Activated CD4-positive, CD25-positive, alpha-beta regulatory T cell treated with anti-CD3 and anti-CD28 coated beads, Interleukin-2, amount 50 U/mL, for 16 hours (primary cell): ENCODE results near the gene TGM2.

Experiments
- DNase-seq: peaks from one replicate; pipeline ENCODE4 v3.0.0-alpha.2; 2020; ENCODE audit warnings: low read depth, low spot score

TGM2 gene

DNA sequence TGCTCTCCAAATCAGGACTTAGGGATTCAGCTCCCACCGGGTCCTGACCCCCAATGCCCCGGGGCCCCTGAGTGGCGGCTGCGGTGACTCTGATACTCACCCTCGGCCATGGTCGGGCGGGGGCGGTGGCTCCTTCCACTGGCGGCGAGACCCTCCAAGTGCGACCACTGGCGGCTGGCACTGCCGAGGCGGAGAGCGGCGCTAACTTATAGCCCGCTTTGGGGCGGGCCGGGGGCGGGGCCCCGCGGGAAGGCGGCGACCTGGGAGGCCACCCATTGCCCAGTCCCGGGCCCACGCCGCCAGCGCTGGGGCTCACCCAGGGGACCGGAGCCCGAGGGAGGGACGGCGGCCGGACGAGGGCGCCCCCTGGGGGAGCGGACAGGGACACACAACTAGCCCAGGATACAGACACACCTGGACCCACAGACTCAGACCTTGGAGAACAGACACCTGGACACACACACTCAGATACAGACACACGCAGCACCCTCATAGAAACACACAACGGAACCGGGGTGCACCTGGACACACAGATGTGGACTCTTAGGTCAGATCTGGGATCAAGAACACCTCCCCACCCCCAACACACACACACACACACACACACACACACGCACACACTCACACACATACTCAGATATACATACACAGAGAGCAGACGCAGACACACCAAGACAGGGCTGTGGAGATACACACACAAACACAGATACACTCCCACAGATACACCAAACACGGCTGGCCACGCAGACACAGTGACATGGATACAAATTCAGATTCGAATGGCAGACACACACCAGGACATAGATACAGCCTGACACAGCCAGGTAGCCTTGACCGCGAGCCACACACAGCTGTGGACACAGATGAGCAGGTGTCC is at the start of gene TGM2:
Gene TGM2, minus strand, starts transcription at position 182 of the 877 bp plus-strand sequence. Its CDS starts 72 bp downstream, at position 110.
- DNase-seq, result no peak

DNA sequence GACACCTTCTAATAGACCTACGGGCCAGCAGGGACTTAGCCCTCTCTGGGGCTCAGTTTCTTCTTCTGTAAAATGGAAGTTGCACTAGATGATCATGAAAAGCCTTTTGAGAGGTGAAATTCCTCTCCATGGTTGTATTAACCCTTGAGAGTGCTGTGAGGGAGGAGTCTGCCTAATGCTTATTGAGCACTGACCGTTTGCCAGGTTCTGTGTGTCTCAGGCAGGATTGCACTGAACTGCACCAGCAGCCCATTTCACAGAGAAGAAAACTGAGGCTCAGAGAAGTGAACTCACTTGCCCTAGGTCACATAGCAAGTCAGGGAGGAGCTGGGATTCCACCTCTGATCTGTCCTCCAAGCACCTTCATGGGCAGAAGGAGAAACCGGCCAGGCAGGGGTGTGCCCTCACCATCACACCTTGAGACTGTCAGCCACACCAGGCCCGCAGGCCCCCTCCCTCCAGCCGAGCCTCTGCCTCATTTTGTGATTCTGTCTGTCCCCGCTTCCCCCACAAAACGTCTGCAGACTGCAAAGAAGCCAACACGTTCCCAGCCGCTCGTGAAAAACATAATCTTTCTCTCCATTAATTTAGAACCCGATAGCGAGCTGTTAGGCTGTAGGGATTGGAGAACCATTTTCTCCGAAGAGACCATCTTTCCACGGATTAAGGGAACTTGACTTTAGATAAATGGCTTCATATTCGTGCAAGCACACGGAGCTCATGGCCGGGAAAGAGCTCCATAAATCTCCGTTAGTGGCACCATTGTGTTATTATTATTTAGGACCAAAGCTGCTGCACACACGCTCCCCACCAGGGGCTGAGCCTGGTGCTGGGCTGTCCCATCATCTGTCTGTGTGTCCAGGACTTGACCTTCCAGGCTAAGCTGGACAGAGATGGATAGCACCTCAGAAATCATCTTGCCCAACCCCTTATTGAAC is 49.5 kb upstream of the TGM2 start:
- no peak for DNase-seq

DNA sequence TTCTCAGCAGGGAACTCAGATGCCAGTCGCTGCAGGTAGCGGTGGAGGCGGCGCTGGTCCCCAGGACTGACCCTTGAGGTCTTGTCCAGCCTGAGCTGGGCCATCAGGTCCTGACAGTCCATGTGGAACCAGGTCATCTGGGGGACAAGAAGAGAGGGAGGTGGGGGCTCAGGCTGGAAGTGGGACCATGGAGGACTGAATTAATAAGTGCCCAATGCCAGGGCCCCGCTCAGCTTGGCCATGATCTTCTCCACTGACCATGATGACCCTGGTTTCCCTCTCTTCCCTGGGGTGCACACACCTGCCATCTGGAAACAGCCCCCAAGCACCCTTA is 48.5 kb upstream of the TGM2 start:
- DNase-seq, result no peak

DNA sequence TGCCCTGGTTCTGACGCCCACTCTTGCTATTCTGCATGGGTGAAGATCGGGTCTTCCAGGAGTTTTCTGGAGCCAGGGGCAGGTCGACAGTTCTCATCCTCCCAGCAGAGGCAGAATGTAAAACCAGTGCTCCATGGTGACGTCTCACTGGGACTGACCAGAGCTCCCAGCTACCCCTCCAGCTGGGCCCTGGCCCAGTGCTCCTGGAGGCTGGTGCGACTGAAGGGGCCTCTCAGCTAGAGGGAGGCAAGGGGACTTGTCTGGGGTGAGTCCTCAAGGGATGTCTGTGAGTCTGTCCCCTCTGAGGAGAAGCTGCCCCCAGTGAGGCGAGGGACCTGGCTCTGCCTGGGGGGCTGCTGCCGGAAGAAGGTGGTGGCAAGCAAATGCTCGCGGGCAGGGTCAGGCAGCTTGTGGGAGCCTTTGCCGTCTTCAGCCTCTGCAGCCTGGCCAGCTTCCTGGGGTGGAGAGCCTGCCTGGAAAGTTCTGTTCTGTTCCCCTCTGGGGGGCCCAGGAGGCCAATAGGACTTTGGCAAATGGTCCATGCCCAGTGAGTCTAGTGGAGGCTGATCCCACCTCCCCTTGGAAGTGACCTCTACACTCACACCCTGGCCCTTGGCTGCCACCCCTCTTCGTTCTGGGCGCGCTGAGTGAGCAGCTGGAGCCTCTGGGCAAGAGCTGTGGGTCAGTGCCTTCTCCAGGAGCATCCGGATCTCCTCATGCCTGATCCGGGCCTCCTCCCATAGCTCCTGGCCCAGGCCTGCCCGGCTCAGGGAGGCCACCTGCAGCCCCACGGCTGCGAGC is 47.9 kb upstream of the TGM2 start:
- DNase-seq, result no peak

DNA sequence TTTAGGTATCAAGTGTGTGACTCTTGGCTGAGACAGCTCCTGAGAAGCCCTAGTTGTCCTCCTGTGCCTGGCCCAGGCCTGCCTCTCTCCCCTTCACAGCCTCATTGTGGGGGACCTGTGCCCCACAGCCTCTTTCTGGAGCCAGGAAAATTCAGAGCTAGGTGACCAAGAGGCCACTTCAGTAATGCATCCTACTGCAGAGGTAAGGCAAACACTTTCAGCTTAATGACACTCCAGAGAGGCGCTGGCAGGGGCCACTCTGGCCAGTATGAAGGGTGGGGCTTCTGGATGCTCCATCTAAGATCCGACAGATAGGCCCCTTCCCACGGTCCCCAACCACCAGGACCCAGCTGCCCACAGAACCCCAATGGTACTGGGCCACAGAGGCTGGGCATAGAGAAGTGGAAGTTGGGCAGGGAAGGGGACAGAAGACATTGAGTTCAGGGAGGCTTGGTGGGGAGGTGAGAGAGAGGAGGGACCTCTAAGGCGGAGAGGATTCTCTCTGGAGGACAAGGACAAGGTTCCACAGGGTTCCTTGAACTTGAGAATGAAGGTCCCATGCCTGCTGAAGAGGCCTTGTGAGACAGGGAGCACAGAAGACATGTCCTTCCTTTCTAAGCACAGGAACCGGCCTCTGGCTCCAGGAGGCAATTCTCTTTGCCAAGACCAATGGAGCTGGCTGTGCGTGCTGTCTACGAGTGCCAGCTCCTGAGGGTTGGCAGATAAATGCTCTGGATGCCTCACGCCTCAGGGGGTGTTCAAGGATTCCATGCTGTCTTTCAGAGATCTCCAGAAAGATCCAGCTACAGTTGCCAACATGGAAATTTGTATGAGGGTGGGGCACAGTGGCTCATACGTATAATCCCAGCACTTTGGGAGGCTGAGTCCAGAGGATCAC is 46.4 kb upstream of the TGM2 start:
- DNase-seq, result no peak

DNA sequence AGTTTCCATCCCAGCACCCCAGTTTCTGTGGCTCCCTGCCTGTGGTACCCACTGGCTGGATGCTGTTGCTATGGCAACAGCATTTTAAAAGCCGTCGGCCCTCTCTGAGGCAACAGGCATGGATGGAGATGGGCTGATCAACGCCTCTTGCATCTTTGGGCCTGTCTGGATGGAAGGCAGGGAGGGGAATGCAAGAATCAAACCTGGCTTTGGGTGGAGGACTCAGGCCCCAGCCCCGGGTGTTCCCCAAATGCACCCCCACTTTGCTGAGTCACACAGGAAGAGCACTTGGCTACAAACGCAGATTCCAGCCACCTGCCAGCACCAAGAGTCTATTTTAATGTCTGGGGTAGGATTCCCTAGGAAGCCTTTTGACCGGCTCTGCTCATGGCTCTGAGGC is 45.7 kb upstream of the TGM2 start:
- DNase-seq, result no peak

DNA sequence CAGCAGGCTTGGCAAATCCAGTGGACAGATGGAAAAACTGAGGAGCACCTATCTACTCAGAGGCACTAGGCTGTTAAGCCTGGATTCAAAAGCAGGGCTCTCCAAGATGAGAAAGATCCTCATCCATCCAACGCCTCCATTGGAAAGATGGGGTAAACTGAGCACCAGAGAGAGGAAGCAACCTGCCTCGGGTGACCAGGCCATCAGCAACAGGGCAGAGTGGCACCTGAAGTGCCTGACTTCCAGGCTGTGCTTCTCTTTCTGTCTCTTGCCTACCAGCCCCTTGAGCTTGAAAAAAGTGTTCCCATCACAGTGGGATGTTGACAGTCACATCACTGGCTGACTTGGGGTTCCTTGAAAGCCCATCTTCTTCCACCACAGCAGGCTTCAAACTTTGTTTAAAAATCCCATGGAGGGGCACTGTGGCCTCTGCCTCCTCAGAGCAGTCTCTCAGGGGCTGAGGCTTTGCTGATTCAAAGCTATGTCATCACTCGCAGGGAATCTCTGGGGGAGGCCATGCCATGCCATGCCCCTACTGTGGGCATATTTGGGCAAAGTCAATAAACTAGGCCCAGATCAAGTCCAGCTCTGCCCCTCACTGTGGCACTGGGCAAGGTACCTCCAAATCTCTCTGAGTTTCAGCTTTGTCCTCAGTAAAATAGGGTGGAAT is 44.8 kb upstream of the TGM2 start:
- DNase-seq, result no peak

DNA sequence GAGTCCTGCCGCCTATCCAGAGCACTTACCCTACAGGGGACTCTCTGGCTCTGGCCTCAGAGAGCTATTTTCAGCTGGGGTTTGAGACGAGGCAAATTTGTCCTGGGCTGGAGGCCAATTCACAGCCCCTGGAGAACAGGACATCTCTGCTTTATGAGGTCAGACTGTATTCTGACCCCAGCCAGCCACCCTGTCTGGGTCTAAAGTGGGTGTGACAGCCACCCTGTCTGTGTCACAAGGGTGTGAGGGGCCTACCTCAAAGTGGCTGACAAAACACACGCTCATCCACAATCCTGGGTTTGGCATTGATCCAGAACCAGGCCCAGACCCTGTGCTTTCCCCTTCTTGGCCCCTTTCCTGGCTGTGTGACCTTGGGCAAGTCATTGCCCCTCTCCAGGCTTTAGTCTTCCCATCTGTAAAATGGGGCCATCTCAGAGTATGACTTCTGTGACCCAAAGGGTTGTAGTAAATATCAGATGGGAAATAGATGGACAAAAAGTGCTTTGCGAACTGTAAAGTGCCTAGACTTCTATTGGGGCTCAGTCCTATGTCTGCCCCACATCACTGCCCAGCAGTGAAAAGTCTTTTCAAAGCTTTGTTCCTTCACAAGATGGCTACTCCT is 44.1 kb upstream of the TGM2 start:
- no peak for DNase-seq

DNA sequence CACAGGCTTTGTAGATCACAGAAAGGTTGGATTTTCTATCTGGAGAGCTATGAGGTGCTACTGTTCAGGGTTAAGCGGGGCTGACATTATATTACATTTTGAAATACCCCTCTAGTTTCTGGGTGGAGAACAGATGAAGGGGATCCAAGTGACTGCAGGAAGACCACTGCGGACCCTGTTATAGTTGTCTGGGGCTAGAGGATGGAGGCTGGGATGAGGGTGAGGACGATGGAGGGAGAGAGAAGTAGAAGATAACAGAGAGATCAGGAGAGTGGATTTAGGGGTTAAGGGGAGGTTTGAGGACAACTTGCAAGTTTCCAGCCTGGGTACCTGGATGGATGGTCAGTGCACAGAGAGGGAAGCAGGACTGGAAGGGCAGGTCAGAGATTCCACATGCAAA is 43.5 kb upstream of the TGM2 start:
- DNase-seq, result no peak

DNA sequence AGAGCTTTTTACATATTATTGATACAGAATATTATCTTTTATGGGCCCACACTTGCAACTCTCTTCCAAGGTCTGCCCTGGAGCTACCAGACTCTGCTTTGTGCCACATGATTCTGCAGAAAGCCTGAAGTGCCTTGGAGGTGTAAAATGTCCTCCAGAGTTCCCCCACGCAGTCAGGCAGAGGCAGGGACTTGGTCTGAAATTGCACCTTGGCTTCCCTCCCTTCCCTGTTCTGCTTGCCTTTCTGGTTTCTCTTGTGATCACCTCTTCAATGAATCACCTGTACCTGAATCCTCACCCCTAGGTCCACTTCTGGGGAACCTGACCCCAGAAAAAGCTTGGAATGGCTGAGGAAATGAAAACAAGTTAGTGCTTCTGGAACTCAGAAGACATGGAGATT is 43.0 kb upstream of the TGM2 start:
- no peak for DNase-seq

DNA sequence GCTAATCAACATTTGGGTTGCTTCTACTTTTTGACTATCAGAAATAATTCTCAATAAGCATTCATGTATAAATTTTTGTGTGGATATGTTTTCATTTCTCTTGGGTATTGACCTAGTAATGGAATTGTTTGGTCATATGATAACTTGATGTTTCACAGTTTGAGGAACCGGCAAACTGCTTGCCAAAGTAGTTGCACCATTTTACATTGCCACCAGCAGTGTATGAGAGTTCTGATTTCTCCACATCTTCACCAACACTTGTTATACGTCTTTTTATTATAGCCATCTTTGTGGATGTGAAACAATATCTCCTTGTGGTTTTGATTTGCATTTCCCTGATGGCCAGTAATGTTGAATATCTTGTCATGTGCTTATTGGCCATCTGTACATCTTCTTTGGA is 42.6 kb upstream of the TGM2 start:
- DNase-seq, result no peak

DNA sequence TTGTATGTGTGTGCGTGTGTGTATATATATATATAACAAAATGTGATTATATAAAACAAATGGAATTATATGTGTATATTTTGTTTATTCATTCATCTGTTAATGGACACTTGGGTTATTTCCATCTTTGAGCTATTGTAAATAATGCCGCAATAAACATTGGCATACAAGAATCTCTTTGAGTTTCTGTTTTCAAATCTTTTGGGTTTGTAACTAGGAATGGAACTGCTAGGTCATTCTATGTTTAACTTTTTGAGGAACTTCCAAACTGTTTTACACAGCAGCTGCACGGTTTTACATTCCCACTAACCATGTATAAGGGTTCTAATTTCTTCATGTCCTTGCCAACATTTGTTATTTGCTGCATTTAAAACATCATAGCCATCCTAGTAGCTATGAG is 39.9 kb upstream of the TGM2 start:
- DNase-seq, result no peak

DNA sequence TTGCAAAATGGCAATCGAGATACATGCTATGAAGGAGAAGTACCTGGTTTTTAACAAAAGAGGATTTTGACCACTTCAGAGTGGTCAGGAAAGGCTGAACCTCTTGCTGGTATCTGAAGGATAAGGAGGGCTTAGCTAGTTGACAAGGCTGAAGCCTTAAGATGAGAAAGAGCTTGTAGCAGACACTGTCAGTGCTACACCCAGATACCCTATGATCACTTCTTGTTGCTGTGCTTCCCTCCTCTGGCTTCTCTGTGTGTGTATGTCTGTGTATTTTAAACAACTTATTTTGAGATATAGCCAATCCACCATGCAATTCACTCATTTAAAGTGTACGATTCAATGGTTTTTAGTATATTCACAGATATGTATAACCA is 38.9 kb upstream of the TGM2 start:
- DNase-seq, result no peak

DNA sequence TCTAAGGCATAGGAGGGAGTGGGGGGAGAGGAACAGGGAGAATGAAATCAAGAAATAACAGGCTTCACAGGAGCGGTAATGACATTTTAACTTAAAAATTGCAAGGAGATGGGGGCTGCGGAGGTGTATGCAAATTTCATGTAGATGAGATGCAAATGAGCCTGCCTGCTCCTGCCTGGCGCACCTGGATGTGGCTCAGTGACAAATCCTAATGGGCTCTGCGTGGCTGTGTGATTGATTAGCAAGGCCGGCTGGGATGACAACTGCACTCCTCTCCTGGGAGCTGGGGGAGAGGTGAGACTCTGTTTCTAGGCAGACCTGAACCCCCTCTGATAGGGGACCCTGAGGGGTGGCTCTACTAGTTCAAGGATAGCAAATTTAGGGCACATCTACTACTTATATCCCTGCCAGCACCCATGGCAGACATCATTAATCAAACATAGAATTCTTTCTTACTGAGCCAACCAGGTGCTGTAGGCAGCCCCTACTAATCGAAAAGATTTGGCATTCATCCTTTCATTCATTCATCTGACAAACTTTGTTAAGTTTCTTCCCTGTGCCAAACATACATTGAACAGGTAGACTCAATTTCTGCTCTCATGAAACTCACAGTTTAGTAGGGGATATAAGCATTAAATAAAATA is 38.4 kb upstream of the TGM2 start:
- no peak for DNase-seq

DNA sequence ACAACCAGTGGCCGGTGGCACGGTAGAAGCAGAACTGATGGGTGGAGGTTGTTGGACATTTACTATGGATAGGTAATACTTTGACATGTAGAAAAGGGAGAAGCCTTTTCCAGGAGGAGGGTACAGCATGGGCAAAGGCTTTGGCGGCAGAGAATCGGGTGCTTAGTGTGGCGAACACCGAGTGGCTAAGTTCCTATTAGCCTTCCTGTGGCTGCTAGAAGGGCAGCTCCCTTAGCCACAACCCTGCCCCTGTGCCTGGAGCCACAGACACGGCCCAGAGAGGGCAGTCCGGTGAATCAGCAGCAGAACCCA is 37.9 kb upstream of the TGM2 start:
- no peak for DNase-seq

DNA sequence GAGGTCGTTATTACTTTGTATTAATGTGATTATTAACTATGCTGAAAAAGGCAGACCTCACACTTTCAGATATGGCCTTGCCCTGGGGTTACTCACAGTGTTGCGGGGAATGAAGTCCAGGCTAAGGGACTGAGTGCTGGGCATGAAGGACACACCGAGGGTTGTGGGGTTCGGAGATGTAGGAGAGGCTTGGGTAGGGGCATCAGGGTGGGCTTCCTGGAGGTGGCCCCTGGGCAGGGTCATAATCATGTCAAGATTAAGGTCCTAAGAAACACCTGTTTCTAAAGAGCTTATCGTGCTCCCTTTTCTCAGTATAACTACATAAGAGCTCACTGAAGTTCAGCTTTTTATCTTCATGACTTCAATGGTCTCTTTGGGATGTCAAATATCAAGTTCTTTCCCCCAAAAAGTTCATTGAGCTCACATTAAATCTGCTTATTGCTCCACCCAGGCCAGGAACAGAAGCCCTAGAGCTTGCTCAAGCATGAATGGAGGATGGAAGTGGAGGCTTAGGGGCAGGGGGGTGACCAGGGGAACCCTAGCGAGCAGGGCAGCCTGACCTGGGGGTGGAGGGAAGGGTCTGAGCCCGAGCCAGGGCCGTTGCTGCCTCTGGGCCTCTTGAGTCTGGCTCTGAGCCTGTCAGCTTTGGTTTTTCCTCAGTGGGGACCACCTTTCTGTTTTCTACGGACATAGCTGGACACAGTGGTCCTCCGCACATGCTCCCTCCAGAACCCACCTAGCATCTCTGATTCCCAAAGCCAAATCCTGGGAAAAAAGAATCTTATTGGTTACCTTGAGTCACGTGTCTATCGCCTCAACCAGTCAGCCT is 37.3 kb upstream of the TGM2 start:
- DNase-seq, result no peak

DNA sequence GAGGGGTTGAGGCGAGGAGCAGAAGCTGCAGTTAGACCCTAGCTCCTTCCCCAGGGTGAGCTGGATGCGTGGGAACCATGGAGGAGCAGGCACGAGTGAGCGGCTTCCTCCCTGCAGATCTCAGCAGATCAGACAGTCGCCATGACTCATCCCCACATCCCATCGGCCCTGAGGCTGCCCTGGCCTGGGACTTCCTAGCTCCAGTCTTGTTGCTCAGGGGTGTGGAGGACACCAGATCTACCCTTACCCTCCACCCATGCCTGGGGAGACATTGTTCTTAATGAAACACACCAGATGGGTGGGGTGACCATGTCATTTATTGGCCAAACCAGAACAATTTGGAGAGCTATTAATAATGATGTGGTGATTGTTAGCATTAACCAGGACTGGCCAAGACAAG is 36.3 kb upstream of the TGM2 start:
- no peak for DNase-seq

DNA sequence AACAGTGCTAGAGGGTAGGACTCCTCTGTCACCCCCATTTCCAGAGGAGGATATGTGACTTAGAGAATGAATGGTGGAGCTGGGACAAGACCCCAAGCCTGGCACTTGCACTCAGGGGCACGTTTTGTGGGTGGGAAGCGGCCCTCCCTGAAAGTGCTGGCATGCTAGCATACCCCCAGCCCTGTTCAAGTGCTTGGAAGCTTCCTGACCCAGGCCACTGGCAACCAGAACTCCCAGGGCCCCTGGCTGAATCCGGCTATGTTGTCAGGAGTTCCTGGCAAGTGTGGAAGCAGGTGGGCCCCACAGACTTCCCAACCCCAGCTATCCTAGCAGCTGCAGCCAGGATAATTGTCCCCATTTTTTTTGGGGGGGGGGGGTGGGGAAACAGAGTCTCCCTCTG is 35.6 kb upstream of the TGM2 start:
- no peak for DNase-seq
